HEK293 (cell line): ENCODE data around the gene TC2N.

Experiments
- AEBP2 ChIP-seq: fragments of 450-650 bp; formaldehyde crosslinking; IDR thresholded peaks from 2 replicates; pipeline ENCODE4 v1.5.1; 2016; ENCODE audit warnings: missing biosample characterization, missing genetic modification characterization, borderline replicate concordance
- BCL11B ChIP-seq: fragments of 450-650 bp; formaldehyde crosslinking; IDR thresholded peaks from 2 replicates; pipeline ENCODE4 v1.5.1; 2016; ENCODE audit warnings: low read depth, missing biosample characterization, missing genetic modification characterization
- GLI2 ChIP-seq: fragments of 450-650 bp; formaldehyde crosslinking; IDR thresholded peaks from 2 replicates; pipeline ENCODE4; 2017; ENCODE audit warnings: missing biosample characterization, missing genetic modification characterization, low read depth, borderline replicate concordance
- HOXC10 ChIP-seq: sonication (generic); formaldehyde crosslinking; IDR thresholded peaks from 2 replicates; pipeline ENCODE4 v1.8.1; 2023; ENCODE audit warnings: mild to moderate bottlenecking, missing genetic modification reagents
- KLF10 ChIP-seq: fragments of 450-650 bp; IDR thresholded peaks from 2 replicates; pipeline ENCODE4 v1.5.1; 2018; ENCODE audit warnings: missing biosample characterization, mild to moderate bottlenecking, missing genetic modification characterization
- KLF8 ChIP-seq: fragments of 450-650 bp; formaldehyde crosslinking; IDR thresholded peaks from 2 replicates; pipeline ENCODE4 v1.5.1; 2016; ENCODE audit warnings: missing biosample characterization, missing genetic modification characterization
- PATZ1 ChIP-seq: fragments of 450-650 bp; formaldehyde crosslinking; IDR thresholded peaks from 2 replicates; pipeline ENCODE4 v1.5.1; 2016; ENCODE audit warnings: missing biosample characterization, missing genetic modification characterization
- RBAK ChIP-seq: fragments of 450-650 bp; formaldehyde crosslinking; IDR thresholded peaks from 2 replicates; pipeline ENCODE4 v1.5.1; 2016; ENCODE audit warnings: missing biosample characterization, missing genetic modification characterization
- REPIN1 ChIP-seq: fragments of 450-650 bp; formaldehyde crosslinking; IDR thresholded peaks from 2 replicates; pipeline ENCODE4 v1.5.1; 2017; ENCODE audit warnings: missing biosample characterization, missing genetic modification characterization, low read depth
- SP3 ChIP-seq: fragments of 450-650 bp; formaldehyde crosslinking; IDR thresholded peaks from 2 replicates; pipeline ENCODE4 v1.5.1; 2016; ENCODE audit warnings: missing biosample characterization, missing genetic modification characterization
- ZBTB21 ChIP-seq: fragments of 450-650 bp; formaldehyde crosslinking; IDR thresholded peaks from 2 replicates; pipeline ENCODE4 v1.5.1; 2017; ENCODE audit warnings: missing biosample characterization, missing genetic modification characterization
- ZNF112 ChIP-seq: fragments of 450-650 bp; formaldehyde crosslinking; IDR thresholded peaks from 2 replicates; pipeline ENCODE4 v1.5.0; 2017; ENCODE audit warnings: missing biosample characterization, missing genetic modification characterization
- ZNF18 ChIP-seq: fragments of 450-650 bp; formaldehyde crosslinking; IDR thresholded peaks from 2 replicates; pipeline ENCODE4 v1.5.1; 2016; ENCODE audit warnings: missing biosample characterization, missing genetic modification characterization
- ZNF221 ChIP-seq: fragments of 450-650 bp; formaldehyde crosslinking; IDR thresholded peaks from 2 replicates; pipeline ENCODE4 v1.5.1; 2017; ENCODE audit warnings: missing biosample characterization, missing genetic modification characterization, borderline replicate concordance
- ZNF341 ChIP-seq: fragments of 450-650 bp; formaldehyde crosslinking; IDR thresholded peaks from 2 replicates; pipeline ENCODE4; 2016; ENCODE audit warnings: low read depth, missing biosample characterization, missing genetic modification characterization
- ZNF350 ChIP-seq: fragments of 450-650 bp; formaldehyde crosslinking; IDR thresholded peaks from 2 replicates; pipeline ENCODE4 v1.5.0; 2017; ENCODE audit warnings: missing biosample characterization, mild to moderate bottlenecking, missing genetic modification characterization
- ZNF404 ChIP-seq: fragments of 450-650 bp; formaldehyde crosslinking; IDR thresholded peaks from 2 replicates; pipeline ENCODE4 v1.5.1; 2017; ENCODE audit warnings: missing biosample characterization, missing genetic modification characterization
- ZNF416 ChIP-seq: fragments of 450-650 bp; formaldehyde crosslinking; IDR thresholded peaks from 2 replicates; pipeline ENCODE4 v1.5.1; 2016; ENCODE audit warnings: missing biosample characterization, missing genetic modification characterization
- ZNF48 ChIP-seq: fragments of 450-650 bp; formaldehyde crosslinking; IDR thresholded peaks from 2 replicates; pipeline ENCODE4 v1.5.1; 2016; ENCODE audit warnings: missing biosample characterization, missing genetic modification characterization
- ZNF518A ChIP-seq: fragments of 450-650 bp; formaldehyde crosslinking; conservative IDR thresholded peaks from 2 replicates; pipeline ENCODE4 v1.5.1; 2016; ENCODE audit warnings: low read depth, missing biosample characterization, missing genetic modification characterization
- ZNF555 ChIP-seq: fragments of 450-650 bp; formaldehyde crosslinking; conservative IDR thresholded peaks from 2 replicates; pipeline ENCODE4 v1.5.1; 2017; ENCODE audit warnings: missing biosample characterization, mild to moderate bottlenecking, missing genetic modification characterization, inconsistent platforms
- ZNF571 ChIP-seq: fragments of 450-650 bp; formaldehyde crosslinking; IDR thresholded peaks from 2 replicates; pipeline ENCODE4 v1.5.0; 2017; ENCODE audit warnings: missing biosample characterization, missing genetic modification characterization
- ZNF600 ChIP-seq: fragments of 450-650 bp; formaldehyde crosslinking; IDR thresholded peaks from 2 replicates; pipeline ENCODE4 v1.5.1; 2016; ENCODE audit warnings: missing biosample characterization, missing genetic modification characterization
- ZNF621 ChIP-seq: fragments of 450-650 bp; formaldehyde crosslinking; IDR thresholded peaks from 2 replicates; pipeline ENCODE4 v1.5.1; 2017; ENCODE audit warnings: missing biosample characterization, missing genetic modification characterization
- ZNF623 ChIP-seq: fragments of 450-650 bp; formaldehyde crosslinking; IDR thresholded peaks from 2 replicates; pipeline ENCODE4 v1.5.1; 2016; ENCODE audit warnings: missing biosample characterization, missing genetic modification characterization
- ZNF639 ChIP-seq: fragments of 450-650 bp; formaldehyde crosslinking; IDR thresholded peaks from 2 replicates; pipeline ENCODE4 v1.5.1; 2016; ENCODE audit warnings: missing biosample characterization, missing genetic modification characterization
- ZSCAN16 ChIP-seq: fragments of 450-650 bp; formaldehyde crosslinking; IDR thresholded peaks from 2 replicates; pipeline ENCODE4 v1.5.1; 2016; ENCODE audit warnings: missing biosample characterization, missing genetic modification characterization

Gene TC2N

GRCh38 chr14:91835920-91836843, 31.2 kb downstream of the TC2N start (continued):
- no peak for TF ChIP-seq ZNF221 (tag by site-specific recombination)
- TF ChIP-seq ZNF341 (tag by site-specific recombination): peak; percentile 58
- no peak for TF ChIP-seq REPIN1
- no peak for TF ChIP-seq ZNF555 (tag by site-specific recombination)
- TF ChIP-seq RBAK (tag by site-specific recombination): no peak
- TF ChIP-seq ZNF404 (tag by site-specific recombination): no peak
- TF ChIP-seq AEBP2 (tag by site-specific recombination): no peak
- no peak for TF ChIP-seq HOXC10 (CRISPR knock-in tag)
- TF ChIP-seq ZNF518A: no peak
- no peak for TF ChIP-seq ZNF416 (tag by site-specific recombination)
- TF ChIP-seq ZNF623 (tag by site-specific recombination): no peak
- TF ChIP-seq ZBTB21: no peak
- TF ChIP-seq BCL11B (tag by site-specific recombination): no peak
- TF ChIP-seq SP3: peak; percentile 86
- TF ChIP-seq KLF10 (tag by site-specific recombination): no peak
- TF ChIP-seq ZNF639 (tag by site-specific recombination): no peak
- TF ChIP-seq GLI2 (tag by site-specific recombination): no peak
- no peak for TF ChIP-seq ZNF621 (tag by site-specific recombination)
- peak; percentile 74 for TF ChIP-seq PATZ1 (tag by site-specific recombination)
- no peak for TF ChIP-seq ZNF571 (tag by site-specific recombination)
- TF ChIP-seq ZNF350 (tag by site-specific recombination): no peak
- TF ChIP-seq ZNF600 (tag by site-specific recombination): no peak
- no peak for TF ChIP-seq ZNF112
- TF ChIP-seq ZSCAN16 (tag by site-specific recombination): no peak
- peak; percentile 89 for TF ChIP-seq KLF8 (tag by site-specific recombination)
- TF ChIP-seq ZNF18: no peak
- TF ChIP-seq ZNF48 (tag by site-specific recombination): no peak
